ENCODE data around the gene TRIAP1.
A peak's percentile ranks its signal among the peaks of the same experiment; 100 is the strongest.

TRIAP1 gene

GRCh38 chr12:120466560-120467315 lies 20.6 kb upstream of the TRIAP1 start:
- H3K27ac ChIP-seq = no peak overlapping the region
- H3K36me3 ChIP-seq (replicated peaks) = peaks cover 53% of the 10 kb centered on the region
- in situ Hi-C loops (cut with HindIII; ENCODE audit: low pct_ligation_motif_present, low sequenced_read_pairs) = no loop called here
- TF ChIP-seq CTCF (IDR thresholded peaks at IDR 0.05; ENCODE audit: low read depth, low read length, missing control alignments) = peak; percentile 77
- DNase-seq = peak; percentile 39
- H3K27me3 ChIP-seq (replicated peaks) = no peaks in the 10 kb centered on the region
- H3K4me3 ChIP-seq (ENCODE audit: low read depth, low read length) = no peak overlapping the region

- no peak for DNase-seq
- Histone ChIP-seq H3K4me3 (ENCODE audit: low read depth, low read length) (no peak overlapping the region), H3K36me3 (replicated peaks) (peaks cover 60% of the 10 kb centered on the region), H3K27me3 (replicated peaks) (no peaks in the 10 kb centered on the region), H3K27ac (no peak overlapping the region)
- in situ Hi-C loops (cut with HindIII; ENCODE audit: low pct_ligation_motif_present, low sequenced_read_pairs) = no loop called here
- TF ChIP-seq CTCF (IDR thresholded peaks at IDR 0.05; ENCODE audit: low read depth, low read length, missing control alignments) = no peak
These were observed 19.6 kb upstream of the TRIAP1 start for GRCh38 chr12:120465756-120466155.

- in situ Hi-C loops (cut with HindIII; ENCODE audit: low pct_ligation_motif_present, low sequenced_read_pairs) = no loop called here
- H3K36me3 ChIP-seq (replicated peaks) = peaks cover 77% of the 10 kb centered on the region
- no peak for DNase-seq
These were observed 17.5 kb upstream of the TRIAP1 start for GRCh38 chr12:120463712-120464111.

GRCh38 chr12:120462099-120462640 lies 16.0 kb upstream of the TRIAP1 start:
- Histone ChIP-seq H3K36me3 (replicated peaks) (peaks cover 80% of the 10 kb centered on the region), H3K27ac (no peak overlapping the region)
- in situ Hi-C loops (cut with HindIII; ENCODE audit: low pct_ligation_motif_present, low sequenced_read_pairs) = no loop called here

More at GRCh38 chr12:120463712-120464111, 17.5 kb upstream of the TRIAP1 start:
- TF ChIP-seq CTCF (IDR thresholded peaks at IDR 0.05; ENCODE audit: low read depth, low read length, missing control alignments) = no peak
- Histone ChIP-seq H3K4me3 (ENCODE audit: low read depth, low read length) (no peak overlapping the region), H3K27ac (no peak overlapping the region), H3K27me3 (replicated peaks) (no peaks in the 10 kb centered on the region)

GRCh38 chr12:120460157-120460556 lies 14.0 kb upstream of the TRIAP1 start:
- TF ChIP-seq CTCF (IDR thresholded peaks at IDR 0.05; ENCODE audit: low read depth, low read length, missing control alignments) = no peak
- peaks cover 82% of the 10 kb centered on the region for H3K36me3 ChIP-seq (replicated peaks)

More at GRCh38 chr12:120462099-120462640, 16.0 kb upstream of the TRIAP1 start:
- no peak for DNase-seq
- Histone ChIP-seq H3K27me3 (replicated peaks) (no peaks in the 10 kb centered on the region), H3K4me3 (ENCODE audit: low read depth, low read length) (no peak overlapping the region)
- no peak for TF ChIP-seq CTCF (IDR thresholded peaks at IDR 0.05; ENCODE audit: low read depth, low read length, missing control alignments)

More at GRCh38 chr12:120460157-120460556, 14.0 kb upstream of the TRIAP1 start:
- Histone ChIP-seq H3K27me3 (replicated peaks) (no peaks in the 10 kb centered on the region), H3K4me3 (ENCODE audit: low read depth, low read length) (no peak overlapping the region), H3K27ac (no peak overlapping the region)
- no peak for DNase-seq
- in situ Hi-C loops (cut with HindIII; ENCODE audit: low pct_ligation_motif_present, low sequenced_read_pairs) = no loop called here

Data from brain microvascular endothelial cell (primary cell).